K562 (cell line): Measurements from ENCODE around the gene CRABP2. TPM values are rescaled to one million over a fixed set of nuclear protein-coding genes. Genes with fewer than 3 reads are reported as not detected.

Experiments
- ATAC-seq: fragments of 200-7000 bp; cut with Tn5 transposase; 3 replicates; pipeline ENCODE4 v1.9.1; 2020; ENCODE audit warnings: moderate library complexity
- BruUV-seq: library from RNA; stranded (reverse); fragments of 400-500 nt; replicated peaks from 2 replicates; lab custom pipeline; 2021; lab: Mats Ljungman, UMichigan
- CTCF ChIA-PET: fragments of 300-600 bp; formaldehyde crosslinking; extraction: SDS; loops from one replicate; lab custom pipeline; 2021; ENCODE audit warnings: low intra/inter-chr PET ratio; lab: Yijun Ruan, JAX
- POLR2A ChIA-PET: fragments of 300-600, 350-650 bp; sonication (Branson Sonifier 250); formaldehyde crosslinking; extraction: SDS; loops from one replicate; lab custom pipeline; 2021; ENCODE audit warnings: antibody characterized with exemption, inconsistent platforms; lab: Yijun Ruan, JAX
- DNase-seq, 4 experiments: peaks; one replicate each; pipeline versions ENCODE4 v3.0.0 to v3.0.0-alpha.2; 2011 to 2018; ENCODE audit warnings: low spot score in 3 of 4, mixed read lengths in 3 of 4; ENCODE audit errors: extremely low read depth in 1 of 4
- FAIRE-seq: peaks from 2 replicates; lab custom pipeline; 2011; peaks lifted over from hg19 to GRCh38; lab: Jason Lieb, UNC
- H2AFZ ChIP-seq: 2 replicates; pipeline ENCODE4 v1.6.0; 2011; ENCODE audit warnings: low read depth, low read length, control low read depth, inconsistent platforms
- H3K27ac ChIP-seq: fragments of 200-600 bp; 3 replicates; pipeline ENCODE4 v1.8.0; 2011; ENCODE audit warnings: low read depth, mild to moderate bottlenecking, control low read depth, inconsistent platforms, low read length, moderate library complexity, mixed read lengths; ENCODE audit errors: extremely low read depth
- H3K27me3 ChIP-seq, 2 experiments: fragments of 300-600 bp in 1 of 2; 2 replicates in 1 of 2; 3 replicates in 1 of 2; pipeline versions ENCODE4 v1.6.0 to v1.8.0; 2011; ENCODE audit warnings: inconsistent platforms in 2 of 2, low read length in 2 of 2, mild to moderate bottlenecking in 1 of 2, mixed read lengths in 1 of 2, moderate library complexity in 1 of 2; ENCODE audit not compliant: control insufficient read depth in 2 of 2, insufficient read depth in 2 of 2
- H3K36me3 ChIP-seq: fragments of 300-600 bp; 3 replicates; pipeline ENCODE4 v1.8.0; 2011; ENCODE audit warnings: mild to moderate bottlenecking, low read length, inconsistent platforms; ENCODE audit not compliant: control insufficient read depth, insufficient read depth
- H3K4me1 ChIP-seq, 2 experiments: fragments of 200-600 bp in 1 of 2; replicated peaks in 1 of 2; 2 replicates in 1 of 2; 3 replicates in 1 of 2; pipeline versions ENCODE4 v1.5.1 to v1.8.0; 2011; ENCODE audit warnings: inconsistent platforms in 2 of 2, low read length in 2 of 2, mild to moderate bottlenecking in 1 of 2, mixed read lengths in 1 of 2, moderate library complexity in 1 of 2; ENCODE audit not compliant: control insufficient read depth in 2 of 2, insufficient read depth in 2 of 2
- H3K4me2 ChIP-seq: 2 replicates; pipeline ENCODE4 v1.6.1; 2011; ENCODE audit warnings: low read length, control low read depth, inconsistent platforms, mixed read lengths; ENCODE audit not compliant: insufficient read depth
- H3K4me3 ChIP-seq: fragments of 200-600 bp; sonication (generic), shearing (Covaris generic); 2 replicates; pipeline ENCODE4 v1.5.1; 2016; ENCODE audit warnings: control low read depth, inconsistent platforms
- H3K79me2 ChIP-seq: fragments of 200-600 bp; 3 replicates; pipeline ENCODE4 v1.8.0; 2011; ENCODE audit warnings: low read length, inconsistent platforms; ENCODE audit not compliant: control insufficient read depth, insufficient read depth
- H3K9ac ChIP-seq, 2 experiments: 2 replicates each; pipeline versions ENCODE4 v1.6.0 to v1.6.1; 2011; ENCODE audit warnings: low read depth in 2 of 2, low read length in 2 of 2, control low read depth in 1 of 2, inconsistent platforms in 1 of 2, mild to moderate bottlenecking in 1 of 2, mixed read lengths in 1 of 2; ENCODE audit not compliant: insufficient read depth in 1 of 2
- H3K9me1 ChIP-seq: one replicate; pipeline ENCODE4 v1.6.0; 2011; ENCODE audit warnings: inconsistent platforms, mild to moderate bottlenecking, low read length, moderate library complexity; ENCODE audit not compliant: control insufficient read depth, insufficient read depth
- H3K9me3 ChIP-seq: replicated peaks from 2 replicates; pipeline ENCODE4 v1.5.1; 2011; ENCODE audit warnings: low read depth, low read length, inconsistent platforms; ENCODE audit not compliant: control insufficient read depth, insufficient read depth
- H4K20me1 ChIP-seq: replicated peaks from 2 replicates; pipeline ENCODE4 v1.6.1; 2011; ENCODE audit warnings: low read length, inconsistent platforms, mixed read lengths; ENCODE audit not compliant: control insufficient read depth, insufficient read depth
- BCOR ChIP-seq: fragments of 450-650 bp; IDR thresholded peaks from 2 replicates; pipeline ENCODE4 v1.6.1; 2016
- BRD4 ChIP-seq: fragments of 200-600 bp; sonication (generic); IDR thresholded peaks from 2 replicates; pipeline ENCODE4 v1.6.1; 2017; ENCODE audit warnings: inconsistent platforms
- CBFA2T3 ChIP-seq: fragments of 450-650 bp; IDR thresholded peaks from 2 replicates; pipeline ENCODE4 v1.6.1; 2017
- DEAF1 ChIP-seq: fragments of 450-650 bp; formaldehyde crosslinking; IDR thresholded peaks from 2 replicates; pipeline ENCODE4 v1.4.0; 2020; ENCODE audit warnings: mild to moderate bottlenecking, moderate library complexity
- HDAC2 ChIP-seq: fragments of 450-650 bp; IDR thresholded peaks from 2 replicates; pipeline ENCODE4 v1.6.1; 2016; ENCODE audit warnings: mild to moderate bottlenecking
- HNRNPH1 ChIP-seq: fragments of 200-400 bp; formaldehyde crosslinking; optimal IDR thresholded peaks from 2 replicates; pipeline ENCODE3; 2017; ENCODE audit warnings: low read depth, mild to moderate bottlenecking, low read length, moderate library complexity
- IFI16 ChIP-seq: fragments of 250-450 bp; sonication (Bioruptor Pico); IDR thresholded peaks from 2 replicates; pipeline ENCODE4 v2.1.2; 2022; ENCODE audit warnings: mild to moderate bottlenecking, inconsistent platforms
- IRF9 ChIP-seq: fragments of 450-650 bp; IDR thresholded peaks from 2 replicates; pipeline ENCODE4 v1.6.1; 2016; ENCODE audit warnings: missing biosample characterization, missing genetic modification characterization
- KDM1A ChIP-seq, 2 experiments: fragments of 450-650 bp; IDR thresholded peaks; 2 replicates each; pipeline ENCODE4 v1.6.1; 2016; ENCODE audit warnings: mild to moderate bottlenecking in 2 of 2
- MED1 ChIP-seq: sonication (generic); formaldehyde crosslinking; IDR thresholded peaks from 2 replicates; pipeline ENCODE4 v1.8.1; 2023; ENCODE audit warnings: missing genetic modification reagents, borderline replicate concordance
- MNT ChIP-seq, 2 experiments: fragments of 450-650 bp; conservative IDR thresholded peaks; 2 replicates each; pipeline ENCODE4 v1.6.1; 2017; ENCODE audit warnings: mild to moderate bottlenecking in 2 of 2, moderate library complexity in 2 of 2
- NFIC ChIP-seq: fragments of 450-650 bp; IDR thresholded peaks from 2 replicates; pipeline ENCODE4 v1.6.1; 2017; ENCODE audit warnings: mild to moderate bottlenecking, inconsistent platforms
- NR2F6 ChIP-seq: fragments of 450-650 bp; formaldehyde crosslinking; IDR thresholded peaks from 2 replicates; pipeline ENCODE4 v1.4.0; 2020; ENCODE audit warnings: mild to moderate bottlenecking
- RBM14 ChIP-seq: fragments of 200-400 bp; formaldehyde crosslinking; IDR thresholded peaks from 2 replicates; pipeline ENCODE4 v1.6.1; 2018; ENCODE audit warnings: low read depth, mild to moderate bottlenecking, low read length, moderate library complexity, borderline replicate concordance; ENCODE audit not compliant: insufficient read depth
- RBM25 ChIP-seq: fragments of 200-400 bp; formaldehyde crosslinking; IDR thresholded peaks from 2 replicates; pipeline ENCODE4 v1.6.1; 2018; ENCODE audit warnings: low read length, low read depth, moderate library complexity; ENCODE audit not compliant: severe bottlenecking
- RBM34 ChIP-seq: fragments of 200-400 bp; formaldehyde crosslinking; IDR thresholded peaks from 2 replicates; pipeline ENCODE4 v1.6.1; 2018; ENCODE audit warnings: low read length, borderline replicate concordance; ENCODE audit not compliant: insufficient read depth
- SOX6 ChIP-seq: fragments of 450-650 bp; IDR thresholded peaks from 2 replicates; pipeline ENCODE4 v1.6.1; 2014; ENCODE audit warnings: mild to moderate bottlenecking
- TAL1 ChIP-seq: fragments of 450-650 bp; IDR thresholded peaks from 2 replicates; pipeline ENCODE4 v1.6.1; 2016; ENCODE audit warnings: mild to moderate bottlenecking
- ZNF311 ChIP-seq: fragments of 250-450 bp; sonication (Bioruptor Pico); IDR thresholded peaks from 2 replicates; pipeline ENCODE4 v1.4.0; 2020; ENCODE audit warnings: mild to moderate bottlenecking, moderate library complexity
- ZNF778 ChIP-seq: fragments of 450-650 bp; formaldehyde crosslinking; IDR thresholded peaks from 2 replicates; pipeline ENCODE4 v1.4.0; 2020; ENCODE audit warnings: mild to moderate bottlenecking, moderate library complexity
- WGBS: fragments of 100-300 bp; shearing (Covaris generic); methylation state at CpG from one replicate; pipeline ENCODE4 v1.1.6; 2016; ENCODE audit warnings: low coverage, mixed read lengths; ENCODE audit not compliant: insufficient coverage; ENCODE audit errors: missing lambda C conversion rate; 5-methylcytosine and 5-hydroxymethylcytosine counted together
- in situ Hi-C: fragments of 300-500 bp; cut with MboI; formaldehyde crosslinking; loops from 4 replicates; pipeline ENCODE4 v1.15.0; 2018; ENCODE audit warnings: inconsistent platforms, mixed read lengths
- intact Hi-C: fragments of 100-400 bp; cut with micrococcal nuclease; formaldehyde crosslinking; loops from 2 replicates; pipeline ENCODE4 v1.14.2; 2022
- polyA plus RNA-seq, 8 experiments: library from polyadenylated mRNA; depleted of rRNA in 4 of 8; stranded (reverse) in 5 of 8; unstranded in 3 of 8; fragments of >200 nt; fragmentation: Nextera tagmentation in 2 of 8; fragmentation: Illumina TruSeq in 1 of 8; extraction: Ambion mirVana in 2 of 8; extraction: Trizol in 1 of 8; gene quantifications; 2 replicates each; pipeline versions ENCODE4 v1.2.1 to v1.2.3, GENCODE V29; 2011 to 2014; ENCODE audit warnings: inconsistent platforms in 1 of 8, missing spikeins in 1 of 8
- total RNA-seq, 7 experiments: library from RNA; depleted of rRNA in 6 of 7; stranded (reverse); fragments of >200 nt in 6 of 7; fragmentation: Illumina TruSeq in 2 of 7; extraction: Trizol in 2 of 7; gene quantifications; 2 replicates each; pipeline versions ENCODE4 v1.2.1 to v1.2.3, GENCODE V29; 2011 to 2021; ENCODE audit warnings: low replicate concordance in 1 of 7

The CRABP2 gene
- total and polyA plus RNA-seq, 9 of the 15 experiments (the other 6 are each of a cell fraction or from before 2014, with no cell fraction given) = 0.30 to 2.5 (median 0.82) TPM

- ATAC-seq = no peak
- Histone ChIP-seq H3K9me3 (no peaks in the 10 kb centered on the region), H3K79me2 (0 out of 3 replicates have a peak, but pooled peaks cover 3% of the 10 kb centered on the region), H3K27me3 (no peaks in the 10 kb centered on the region), H3K4me3 (no peak overlapping the region), H3K9ac (peak overlapping the region in 1 of 2 experiments; percentile 89; a peak in 1 of 4 replicates), H3K27ac (no peak overlapping the region), H4K20me1 (no peaks in the 10 kb centered on the region), H3K9me1 (no peaks in the 10 kb centered on the region), H3K36me3 (no peaks in the 10 kb centered on the region), H3K4me2 (peak overlapping the region; percentile 86), H3K4me1 (peaks cover 49 to 59% of the 10 kb centered on the region in 2 experiments), H2AFZ (peak overlapping the region; percentile 98)
- no TSS peak for BruUV-seq
- no peak for DNase-seq
- FAIRE-seq = no peak
- intact Hi-C loops = loop anchor here (1.0 to 5.0 kb wide), 4 partner anchors 16 to 200 kb away; partner anchors contain the start of gene NTRK1
- CTCF ChIA-PET = interaction anchor here (0.9 to 6.6 kb wide), 7 partner anchors 11 to 199 kb away, joined by 3 to 143 read pairs (median 7); partner anchors contain the start of genes CRABP2, ISG20L2, METTL25B and NES
- in situ Hi-C loops = no loop called here
- POLR2A ChIA-PET = interaction anchor here (0.6 to 5.9 kb wide), 17 partner anchors 8 to 269 kb away, joined by 3 to 60 read pairs (median 4); partner anchors contain the start of genes CRABP2, ISG20L2, METTL25B and MRPL24
- WGBS = 31% methylated on average over 7 of the region's 10 CpGs
- no peak for TF ChIP-seq MED1 (CRISPR knock-in tag)
- TF ChIP-seq BCOR = peak; percentile 92
- TF ChIP-seq HNRNPH1 = no peak
- TF ChIP-seq NFIC = peak; percentile 74
- peak; percentile 66 for TF ChIP-seq HDAC2
- TF ChIP-seq DEAF1 (CRISPR knock-in tag) = no peak
- TF ChIP-seq RBM34 = no peak
- TF ChIP-seq KDM1A (IDR thresholded peaks at IDR 0.05) = peak in 1 of 2 experiments; percentile 70; a peak in 2 of 4 replicates
- no peak for TF ChIP-seq IFI16
- no peak for TF ChIP-seq SOX6
- TF ChIP-seq BRD4 = no peak
- no peak for TF ChIP-seq NR2F6 (CRISPR knock-in tag)
- no peak for TF ChIP-seq RBM14
- no peak for TF ChIP-seq CBFA2T3
- no peak for TF ChIP-seq TAL1
- peak; percentile 88 for TF ChIP-seq RBM25
- no peak for TF ChIP-seq ZNF778 (CRISPR knock-in tag)
- TF ChIP-seq ZNF311 = no peak
- TF ChIP-seq MNT (conservative IDR thresholded peaks at IDR 0.05) = no peak
- no peak for TF ChIP-seq IRF9 (tag)
Measured at GRCh38 chr1:156689953-156690674, 15.3 kb downstream of the CRABP2 start.
